Natural killer cell (primary cell): Measurements from ENCODE around the gene ZNF354C. TPM values are rescaled to one million over a fixed set of nuclear protein-coding genes. Genes with fewer than 3 reads are reported as not detected.

ENCODE experiments used
- ATAC-seq, 3 donors: fragments of 150-1000 bp in 2 of 3; fragments of 200-7000 bp in 1 of 3; cut with Tn5 transposase; 1 replicate in 1 of 3; 2 replicates in 2 of 3; pipeline ENCODE4 v1.10.0; 2021; ENCODE audit warnings: mild to moderate bottlenecking in 2 of 3, moderate library complexity in 2 of 3
- DNase-seq, 2 donors: peaks; one replicate each; pipeline versions ENCODE4 v3.0.0 to v3.0.0-alpha.2; 2013 to 2021; ENCODE audit warnings: mixed read lengths in 1 of 2
- H3K27ac ChIP-seq: one replicate; pipeline ENCODE4 v1.5.1; 2013; ENCODE audit warnings: mild to moderate bottlenecking, low read length
- H3K27me3 ChIP-seq: one replicate; pipeline ENCODE4 v1.6.1; 2013; ENCODE audit warnings: low read length; ENCODE audit not compliant: control insufficient read depth, insufficient read depth
- H3K36me3 ChIP-seq: one replicate; pipeline ENCODE4 v1.6.1; 2013; ENCODE audit warnings: low read length; ENCODE audit not compliant: control insufficient read depth, insufficient read depth
- H3K4me1 ChIP-seq: one replicate; pipeline ENCODE4 v1.6.1; 2013; ENCODE audit warnings: low read length; ENCODE audit not compliant: control insufficient read depth, insufficient read depth
- H3K4me3 ChIP-seq: one replicate; pipeline ENCODE4 v1.5.1; 2013; ENCODE audit warnings: low read length
- H3K9me3 ChIP-seq: one replicate; pipeline ENCODE4 v1.6.1; 2013; ENCODE audit warnings: low read length; ENCODE audit not compliant: control insufficient read depth, insufficient read depth
- H3K27ac Mint-ChIP-seq, 2 donors: one replicate each; pipeline ENCODE4 v1.8.0; 2022; ENCODE audit warnings: mild to moderate bottlenecking in 2 of 2, mixed read lengths in 2 of 2, moderate library complexity in 1 of 2
- H3K27me3 Mint-ChIP-seq, 2 donors: one replicate each; pipeline ENCODE4 v1.8.0; 2022; ENCODE audit warnings: low read depth in 2 of 2, mixed read lengths in 2 of 2
- H3K36me3 Mint-ChIP-seq: one replicate; pipeline ENCODE4 v1.8.0; 2022; ENCODE audit warnings: mixed read lengths
- H3K4me1 Mint-ChIP-seq, 2 donors: one replicate each; pipeline ENCODE4 v1.8.0; 2022; ENCODE audit warnings: mixed read lengths in 2 of 2
- H3K4me3 Mint-ChIP-seq: one replicate; pipeline ENCODE4 v1.8.0; 2022; ENCODE audit warnings: mild to moderate bottlenecking, moderate library complexity, mixed read lengths
- H3K9me3 Mint-ChIP-seq, 2 donors: one replicate each; pipeline ENCODE4 v1.8.0; 2022; ENCODE audit warnings: mixed read lengths in 2 of 2
- CTCF ChIP-seq: fragments of 200-600 bp; IDR thresholded peaks from one replicate; pipeline ENCODE4 v1.8.0; 2022; ENCODE audit warnings: antibody characterized with exemption
- WGBS: methylation state at CpG from one replicate; pipeline ENCODE4 v1.1.7; 2013; ENCODE audit warnings: missing lambda C conversion rate; ENCODE audit not compliant: insufficient coverage; 5-methylcytosine and 5-hydroxymethylcytosine counted together
- intact Hi-C: fragments of 100-400 bp; cut with micrococcal nuclease; formaldehyde crosslinking; loops from one replicate; pipeline ENCODE4 v1.14.2; 2022
- total RNA-seq, 4 donors: library from RNA; stranded (reverse); fragments of 120-200 nt in 1 of 4; gene quantifications; one replicate each; pipeline versions ENCODE4 v1.2.3 to v1.2.4, GENCODE V29; 2013 to 2022

The ZNF354C gene
- total RNA-seq, 3 donors from 2014 or later (not counting 1 experiment from before 2014, with no cell fraction given): 4.0 to 7.4 (median 4.9) TPM

GRCh38 chr5:179125789-179126505 lies 65.8 kb downstream of the ZNF354C start:
- Mint-ChIP-seq H3K27me3 (no peaks in the 10 kb centered on the region), H3K4me1 (no peaks in the 10 kb centered on the region), H3K4me3 (no peak overlapping the region), H3K9me3 (no peaks in the 10 kb centered on the region), H3K27ac (no peak overlapping the region), H3K36me3 (no peaks in the 10 kb centered on the region)
- ATAC-seq (no peak), DNase-seq (no peak)
- Histone ChIP-seq H3K27ac (no peak overlapping the region), H3K27me3 (no peaks in the 10 kb centered on the region), H3K36me3 (no peaks in the 10 kb centered on the region), H3K4me3 (no peak overlapping the region), H3K9me3 (peaks cover 11% of the 10 kb centered on the region), H3K4me1 (no peaks in the 10 kb centered on the region)
- WGBS: 89% methylated on average over 25 of the region's 25 CpGs
- intact Hi-C loops: no loop called here
- TF ChIP-seq CTCF: no peak

- ATAC-seq: no peak
- DNase-seq: no peak
- H3K27me3 Mint-ChIP-seq: no peaks in the 10 kb centered on the region
- no peaks in the 10 kb centered on the region for H3K36me3 Mint-ChIP-seq
- no peaks in the 10 kb centered on the region for H3K27me3 ChIP-seq
- peaks cover 9% of the 10 kb centered on the region for H3K9me3 ChIP-seq
- no peak overlapping the region for H3K27ac ChIP-seq
- TF ChIP-seq CTCF: no peak
- no peaks in the 10 kb centered on the region for H3K36me3 ChIP-seq
- no peak overlapping the region for H3K4me3 Mint-ChIP-seq
- no peaks in the 10 kb centered on the region for H3K9me3 Mint-ChIP-seq
- H3K27ac Mint-ChIP-seq: no peak overlapping the region
- 81% methylated on average over 14 of the region's 14 CpGs for WGBS
- intact Hi-C loops: no loop called here
- no peaks in the 10 kb centered on the region for H3K4me1 ChIP-seq
- H3K4me3 ChIP-seq: no peak overlapping the region
- H3K4me1 Mint-ChIP-seq: no peaks in the 10 kb centered on the region
Measured at GRCh38 chr5:179126506-179126991, 66.4 kb downstream of the ZNF354C start.

GRCh38 chr5:179127136-179128040 lies 67.2 kb downstream of the ZNF354C start:
- no peaks in the 10 kb centered on the region for H3K27me3 Mint-ChIP-seq
- no peaks in the 10 kb centered on the region for H3K4me1 ChIP-seq
- ATAC-seq (no peak), DNase-seq (no peak)
- H3K9me3 Mint-ChIP-seq: no peaks in the 10 kb centered on the region
- intact Hi-C loops: no loop called here
- H3K36me3 Mint-ChIP-seq: no peaks in the 10 kb centered on the region
- no peaks in the 10 kb centered on the region for H3K4me1 Mint-ChIP-seq
- H3K4me3 ChIP-seq: no peak overlapping the region
- peaks cover 2% of the 10 kb centered on the region for H3K9me3 ChIP-seq
- no peak overlapping the region for H3K27ac ChIP-seq
- 89% methylated on average over 21 of the region's 21 CpGs for WGBS
- no peak for TF ChIP-seq CTCF
- no peak overlapping the region for H3K27ac Mint-ChIP-seq
- no peak overlapping the region for H3K4me3 Mint-ChIP-seq
- no peaks in the 10 kb centered on the region for H3K36me3 ChIP-seq
- H3K27me3 ChIP-seq: no peaks in the 10 kb centered on the region
